Non-pigmented ciliary epithelial cell (primary cell): Measurements from ENCODE around the gene PADI4.

Source experiments
- DNase-seq: peaks from one replicate; pipeline ENCODE4 v3.0.0-alpha.2; 2010; ENCODE audit warnings: low read depth

The PADI4 gene

GRCh38 chr1:17307946-17308345, at the start of gene PADI4:
PADI4 (plus strand) TSS chr1:17308197; CDS start chr1:17308223, 26 bp downstream.
- no peak for DNase-seq

DNA sequence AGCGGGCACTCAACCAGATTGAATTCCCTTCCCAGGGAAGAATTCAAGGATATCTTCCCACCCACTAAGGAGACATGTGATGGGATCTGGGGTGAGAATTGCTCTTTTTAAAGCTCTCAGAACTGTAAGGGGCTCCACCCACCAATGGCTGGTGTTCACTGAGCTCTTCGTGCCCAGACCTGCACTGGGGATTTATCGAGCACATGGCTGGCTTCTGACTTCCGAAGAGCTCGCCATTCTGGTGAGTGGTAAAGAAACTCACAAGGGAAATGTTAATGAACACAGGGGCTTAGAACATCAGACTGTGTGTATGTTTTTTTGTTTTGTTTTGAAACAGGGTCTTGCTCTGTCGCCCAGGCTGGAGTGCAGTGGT, 49.3 kb upstream of the PADI4 start:
- DNase-seq = no peak

GRCh38 chr1:17259233-17259873, 48.6 kb upstream of the PADI4 start:
- no peak for DNase-seq

- DNase-seq = no peak
Observed at GRCh38 chr1:17260264-17260663, 47.7 kb upstream of the PADI4 start.

GRCh38 chr1:17260738-17261137, 47.3 kb upstream of the PADI4 start:
- no peak for DNase-seq

GRCh38 chr1:17263936-17264335, 44.1 kb upstream of the PADI4 start:
- no peak for DNase-seq

DNA sequence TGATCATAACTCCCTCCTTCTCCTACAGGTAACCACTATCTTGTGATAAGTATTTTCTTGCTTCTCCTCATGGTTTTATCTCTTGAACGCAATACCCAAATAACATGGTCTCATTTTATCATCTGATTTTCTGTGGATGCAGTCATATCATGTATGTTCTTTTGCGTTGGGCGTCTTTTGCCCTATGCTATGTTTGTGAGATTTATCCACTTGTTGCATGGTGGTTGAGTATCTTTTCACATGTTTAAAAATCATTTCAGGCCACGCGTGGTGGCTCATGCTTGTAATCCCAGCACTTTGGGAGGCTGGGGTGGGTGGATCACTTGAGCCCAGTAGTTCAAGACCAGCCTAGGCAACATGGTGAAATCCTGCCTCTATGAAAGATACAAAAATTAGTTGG, 43.5 kb upstream of the PADI4 start:
- no peak for DNase-seq

DNA sequence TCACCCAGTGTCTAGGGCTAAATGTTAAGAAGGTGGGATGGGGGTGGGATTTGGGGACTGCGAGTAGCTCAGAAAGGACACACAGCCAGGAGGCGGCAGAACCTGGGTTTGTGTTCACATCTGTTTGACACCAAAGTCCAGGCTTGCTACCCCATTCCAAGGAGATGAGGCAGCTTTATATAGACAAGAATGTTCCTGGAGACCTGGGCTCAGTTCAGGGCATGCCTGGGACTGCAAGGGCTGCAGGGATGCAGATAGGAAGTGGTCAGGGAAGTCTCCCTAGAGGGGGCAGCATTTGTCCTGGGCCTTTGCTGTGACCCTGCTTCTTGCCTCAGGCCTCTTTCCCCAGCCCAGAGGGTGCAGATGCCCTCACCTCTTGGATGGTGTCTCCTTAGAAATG, 42.8 kb upstream of the PADI4 start:
- DNase-seq = no peak

- no peak for DNase-seq
Observed at GRCh38 chr1:17265950-17266349, 42.0 kb upstream of the PADI4 start.

DNA sequence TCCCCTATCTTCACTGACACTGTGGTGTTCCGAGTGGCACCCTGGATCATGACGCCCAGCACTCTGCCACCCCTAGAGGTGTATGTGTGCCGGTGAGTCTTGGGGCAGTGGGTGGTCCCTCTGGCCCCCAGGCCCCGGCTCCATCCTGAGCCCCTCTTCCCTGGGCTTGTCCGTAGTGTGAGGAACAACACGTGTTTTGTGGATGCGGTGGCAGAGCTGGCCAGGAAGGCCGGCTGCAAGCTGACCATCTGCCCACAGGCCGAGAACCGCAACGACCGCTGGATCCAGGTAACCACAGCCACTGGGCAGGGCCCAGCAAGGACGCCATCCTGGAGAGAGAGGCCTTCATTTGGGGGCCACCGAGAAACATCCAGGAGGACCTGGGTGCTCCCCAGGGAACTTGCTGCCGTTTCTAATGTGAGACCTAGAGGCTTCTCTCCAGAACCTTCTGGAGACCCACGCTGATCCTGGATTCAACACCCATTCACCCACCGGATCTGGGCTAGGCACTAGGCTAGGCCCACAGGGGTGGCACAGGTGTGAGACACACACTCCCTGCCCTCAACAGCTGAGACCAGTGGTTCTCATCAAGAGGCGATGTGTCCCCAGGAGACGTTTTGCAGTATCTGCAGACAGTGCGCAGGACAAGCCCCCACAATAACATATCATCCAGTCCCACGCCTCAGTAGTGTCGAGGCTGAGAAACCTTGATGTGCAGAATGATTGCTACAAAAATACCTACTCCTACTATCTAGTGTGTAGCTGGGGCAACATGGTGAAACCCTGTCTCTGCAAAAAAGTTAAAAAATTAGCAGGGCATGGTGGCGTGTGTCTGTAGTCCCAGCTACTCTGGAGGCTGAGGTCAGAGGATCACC, 36.9 kb upstream of the PADI4 start:
- DNase-seq = no peak

DNA sequence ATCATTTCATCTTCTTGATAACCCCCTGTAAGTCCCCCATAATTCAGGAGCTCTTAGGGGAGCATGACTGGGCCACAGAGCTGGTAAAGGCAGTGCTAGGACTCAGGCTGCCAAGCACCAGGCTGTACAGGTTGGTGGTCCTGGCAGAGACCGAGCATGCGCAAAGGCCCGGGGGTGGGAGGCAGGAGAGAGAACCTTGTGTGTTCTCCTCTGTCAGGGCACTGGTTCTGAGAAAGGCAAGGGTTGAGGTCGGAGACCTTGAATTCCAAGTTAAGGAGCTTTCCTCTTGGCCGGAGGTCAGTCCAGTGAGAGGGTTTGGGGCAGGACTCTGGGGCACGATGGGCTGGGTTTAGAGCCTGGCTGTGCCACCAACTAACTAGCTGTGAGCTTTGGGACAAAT, 35.9 kb upstream of the PADI4 start:
- DNase-seq = no peak

DNA sequence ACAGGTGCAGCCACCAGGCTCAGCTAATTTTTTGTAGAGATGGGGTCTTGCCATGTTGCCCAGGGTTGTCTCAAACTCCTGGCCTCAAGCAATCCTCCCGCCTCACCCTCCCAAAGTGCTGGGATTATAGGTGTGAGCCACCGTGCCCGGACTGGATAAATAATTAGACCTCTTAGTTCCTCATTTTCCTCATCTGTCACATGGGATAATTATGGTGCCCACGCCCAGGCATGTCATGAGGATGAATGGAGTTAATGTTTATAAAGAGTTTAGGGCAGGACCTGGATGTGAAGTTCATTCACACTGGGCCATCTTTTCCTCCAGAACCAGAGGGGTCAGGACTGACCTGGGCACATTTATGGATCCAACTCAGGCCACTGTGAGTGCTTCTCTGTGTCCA, 35.4 kb upstream of the PADI4 start:
- DNase-seq = no peak

DNA sequence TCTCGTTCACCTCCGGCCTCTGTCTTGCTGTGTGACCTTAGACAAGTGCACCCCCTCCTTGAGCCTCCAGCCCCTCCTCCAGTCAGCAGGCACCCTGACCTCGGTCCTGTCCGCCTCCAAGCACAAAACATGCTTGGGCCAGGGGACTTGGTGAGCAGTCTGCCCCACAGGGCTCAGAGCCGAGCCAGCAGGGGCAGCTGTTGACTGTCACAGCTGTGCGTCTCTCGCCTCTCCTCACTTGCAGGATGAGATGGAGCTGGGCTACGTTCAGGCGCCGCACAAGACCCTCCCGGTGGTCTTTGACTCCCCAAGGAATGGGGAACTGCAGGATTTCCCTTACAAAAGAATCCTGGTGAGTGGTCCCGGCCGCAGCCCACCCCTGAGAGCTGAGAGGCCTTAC, 34.9 kb upstream of the PADI4 start:
- DNase-seq = no peak

DNA sequence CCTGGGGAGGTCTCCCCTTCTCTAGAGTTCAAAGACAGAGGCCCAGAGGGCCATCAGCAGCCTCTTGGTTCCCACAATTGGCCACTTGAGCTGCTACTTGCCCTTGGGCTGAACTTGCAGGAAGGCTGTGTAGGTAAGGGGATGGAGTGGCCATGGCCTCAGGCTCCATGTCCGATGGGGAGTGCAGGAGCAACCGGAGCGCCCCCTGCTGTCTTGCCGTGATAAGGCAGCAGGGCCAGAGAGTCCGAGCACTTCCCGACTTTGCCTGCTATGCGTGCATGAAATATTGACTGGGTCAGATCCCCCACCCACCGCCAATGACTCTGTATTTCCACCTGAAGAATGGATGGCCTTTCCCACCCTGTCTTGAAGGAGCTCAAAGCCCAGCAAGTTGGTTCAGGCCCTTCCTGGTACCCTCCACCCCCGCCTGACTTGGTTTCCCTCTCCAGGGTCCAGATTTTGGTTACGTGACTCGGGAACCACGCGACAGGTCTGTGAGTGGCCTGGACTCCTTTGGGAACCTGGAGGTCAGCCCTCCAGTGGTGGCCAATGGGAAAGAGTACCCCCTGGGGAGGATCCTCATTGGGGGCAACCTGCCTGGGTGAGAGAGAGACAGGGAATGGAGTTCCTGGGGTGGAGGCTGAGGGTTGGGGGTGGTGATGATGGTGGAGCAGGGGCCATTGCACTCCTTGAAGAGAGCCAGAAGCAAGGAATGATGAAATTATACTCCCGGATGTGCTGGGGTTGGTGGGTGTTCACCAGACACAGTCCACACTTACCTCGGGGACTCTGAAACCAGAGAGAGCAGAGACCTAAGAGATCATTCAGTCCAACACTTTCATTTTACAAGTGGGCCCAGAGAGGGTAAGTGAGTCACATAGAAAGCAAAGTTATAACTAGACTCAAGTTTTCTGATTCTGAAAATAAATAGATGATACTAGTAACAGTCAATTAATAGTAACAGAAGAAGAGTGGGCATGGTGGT, 33.5 kb upstream of the PADI4 start:
- no peak for DNase-seq

- no peak for DNase-seq
Observed at GRCh38 chr1:17276568-17276967, 31.4 kb upstream of the PADI4 start.

DNA sequence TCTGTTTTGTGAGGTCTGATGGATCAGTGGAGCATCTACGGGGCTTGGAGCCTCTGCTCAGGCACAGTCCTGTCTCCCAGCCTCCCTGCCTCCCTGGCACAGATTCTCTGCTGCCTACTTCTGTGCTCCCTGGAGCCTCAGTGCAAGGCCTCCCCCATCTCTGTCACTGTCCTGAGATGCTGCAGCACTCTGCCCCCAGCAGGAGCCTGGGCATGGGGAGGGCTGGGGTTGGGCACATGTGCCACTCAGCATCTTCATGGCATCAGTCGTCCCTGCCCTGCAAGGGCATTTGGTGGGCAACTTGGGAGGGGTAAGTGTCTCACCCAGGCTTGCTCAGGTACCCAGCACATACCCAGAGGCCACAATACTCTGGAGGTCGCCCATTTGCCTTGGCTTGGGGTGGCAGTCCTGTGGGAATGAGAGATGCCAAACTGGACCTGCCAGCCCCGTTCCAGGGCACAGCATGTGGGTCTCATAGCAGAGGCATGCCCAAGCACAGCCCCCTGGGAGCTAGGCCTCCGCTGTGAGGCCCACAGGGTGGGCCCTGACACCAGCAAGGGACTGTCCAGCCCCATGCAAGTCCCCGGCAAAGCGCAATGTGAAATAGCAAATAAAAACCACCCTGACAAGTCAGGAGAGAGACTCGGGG, 30.4 kb upstream of the PADI4 start:
- no peak for DNase-seq

GRCh38 chr1:17278996-17279830, 28.8 kb upstream of the PADI4 start:
- no peak for DNase-seq

GRCh38 chr1:17280436-17280835, 27.6 kb upstream of the PADI4 start:
- no peak for DNase-seq

GRCh38 chr1:17280894-17281293, 27.1 kb upstream of the PADI4 start:
- no peak for DNase-seq

DNA sequence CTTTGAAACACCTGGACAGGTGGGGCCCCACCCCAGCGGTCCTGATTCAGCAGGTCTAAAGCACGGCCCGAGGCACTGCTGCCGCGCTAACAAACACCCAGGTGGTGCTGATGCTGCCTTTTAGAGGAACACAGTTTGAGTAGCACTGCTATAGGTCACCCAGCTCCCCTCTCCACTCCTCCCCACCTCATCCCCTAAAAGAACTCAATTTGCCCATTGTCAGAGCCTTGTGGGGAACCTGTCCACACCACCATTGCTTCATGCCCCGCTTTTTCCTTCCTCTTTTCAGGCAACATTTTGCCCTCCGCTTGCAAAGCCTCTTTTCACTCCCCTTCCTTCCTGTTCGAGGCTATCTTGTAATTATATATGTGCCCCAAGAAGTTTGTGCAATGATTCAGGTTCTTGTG, 26.2 kb upstream of the PADI4 start:
- no peak for DNase-seq

- no peak for DNase-seq
Observed at GRCh38 chr1:17282836-17283235, 25.2 kb upstream of the PADI4 start.
